ENCODE data around the gene VSTM1.

The VSTM1 gene

DNA sequence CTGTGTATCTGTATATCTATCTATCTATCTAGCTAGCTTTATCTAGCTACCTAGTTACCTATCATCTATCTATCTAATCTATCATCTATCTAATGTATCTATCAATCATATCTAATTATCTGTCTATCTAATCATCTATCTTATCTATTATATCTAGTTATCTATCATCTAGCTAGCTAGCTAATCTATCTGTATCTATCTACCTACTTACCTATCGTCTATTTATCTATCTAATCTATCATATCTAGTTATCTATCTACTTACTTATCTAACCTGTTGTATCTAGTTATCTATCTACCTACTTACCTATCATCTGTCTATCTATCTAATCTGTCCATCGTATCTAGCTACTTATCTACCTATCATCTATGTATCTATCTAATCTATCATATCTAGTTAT, 17.9 kb downstream of the VSTM1 start:
- TF ChIP-seq CEBPB (IDR thresholded peaks at IDR 0.05), result no peak
- no peak for TF ChIP-seq TCF12 (IDR thresholded peaks at IDR 0.05; ENCODE audit: low read depth)
- TF ChIP-seq, protein P1, sequence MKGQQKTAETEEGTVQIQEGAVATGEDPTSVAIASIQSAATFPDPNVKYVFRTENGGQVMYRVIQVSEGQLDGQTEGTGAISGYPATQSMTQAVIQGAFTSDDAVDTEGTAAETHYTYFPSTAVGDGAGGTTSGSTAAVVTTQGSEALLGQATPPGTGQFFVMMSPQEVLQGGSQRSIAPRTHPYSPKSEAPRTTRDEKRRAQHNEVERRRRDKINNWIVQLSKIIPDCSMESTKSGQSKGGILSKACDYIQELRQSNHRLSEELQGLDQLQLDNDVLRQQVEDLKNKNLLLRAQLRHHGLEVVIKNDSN (IDR thresholded peaks at IDR 0.05), result no peak
- no peak for TF ChIP-seq RAD21 (IDR thresholded peaks at IDR 0.05; ENCODE audit: low read depth)
- TF ChIP-seq CREB1 (IDR thresholded peaks at IDR 0.05; ENCODE audit: low read depth), result no peak
- no peak for TF ChIP-seq EP300 (IDR thresholded peaks at IDR 0.05; ENCODE audit: borderline replicate concordance)
- no peak for TF ChIP-seq TEAD4 (IDR thresholded peaks at IDR 0.05)
- no peak for TF ChIP-seq TAF1 (IDR thresholded peaks at IDR 0.05; ENCODE audit: low read depth)
- TF ChIP-seq FOXM1 (IDR thresholded peaks at IDR 0.05; ENCODE audit: borderline replicate concordance, low read depth), result no peak
- TF ChIP-seq, protein P2, sequence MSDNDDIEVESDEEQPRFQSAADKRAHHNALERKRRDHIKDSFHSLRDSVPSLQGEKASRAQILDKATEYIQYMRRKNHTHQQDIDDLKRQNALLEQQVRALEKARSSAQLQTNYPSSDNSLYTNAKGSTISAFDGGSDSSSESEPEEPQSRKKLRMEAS (IDR thresholded peaks at IDR 0.05), result no peak
- no peak for TF ChIP-seq EGR1 (IDR thresholded peaks at IDR 0.05)
- TF ChIP-seq NFIC (IDR thresholded peaks at IDR 0.05), result no peak
- TF ChIP-seq ZBTB7A (IDR thresholded peaks at IDR 0.05; ENCODE audit: low read depth), result no peak
- TF ChIP-seq, protein P3, sequence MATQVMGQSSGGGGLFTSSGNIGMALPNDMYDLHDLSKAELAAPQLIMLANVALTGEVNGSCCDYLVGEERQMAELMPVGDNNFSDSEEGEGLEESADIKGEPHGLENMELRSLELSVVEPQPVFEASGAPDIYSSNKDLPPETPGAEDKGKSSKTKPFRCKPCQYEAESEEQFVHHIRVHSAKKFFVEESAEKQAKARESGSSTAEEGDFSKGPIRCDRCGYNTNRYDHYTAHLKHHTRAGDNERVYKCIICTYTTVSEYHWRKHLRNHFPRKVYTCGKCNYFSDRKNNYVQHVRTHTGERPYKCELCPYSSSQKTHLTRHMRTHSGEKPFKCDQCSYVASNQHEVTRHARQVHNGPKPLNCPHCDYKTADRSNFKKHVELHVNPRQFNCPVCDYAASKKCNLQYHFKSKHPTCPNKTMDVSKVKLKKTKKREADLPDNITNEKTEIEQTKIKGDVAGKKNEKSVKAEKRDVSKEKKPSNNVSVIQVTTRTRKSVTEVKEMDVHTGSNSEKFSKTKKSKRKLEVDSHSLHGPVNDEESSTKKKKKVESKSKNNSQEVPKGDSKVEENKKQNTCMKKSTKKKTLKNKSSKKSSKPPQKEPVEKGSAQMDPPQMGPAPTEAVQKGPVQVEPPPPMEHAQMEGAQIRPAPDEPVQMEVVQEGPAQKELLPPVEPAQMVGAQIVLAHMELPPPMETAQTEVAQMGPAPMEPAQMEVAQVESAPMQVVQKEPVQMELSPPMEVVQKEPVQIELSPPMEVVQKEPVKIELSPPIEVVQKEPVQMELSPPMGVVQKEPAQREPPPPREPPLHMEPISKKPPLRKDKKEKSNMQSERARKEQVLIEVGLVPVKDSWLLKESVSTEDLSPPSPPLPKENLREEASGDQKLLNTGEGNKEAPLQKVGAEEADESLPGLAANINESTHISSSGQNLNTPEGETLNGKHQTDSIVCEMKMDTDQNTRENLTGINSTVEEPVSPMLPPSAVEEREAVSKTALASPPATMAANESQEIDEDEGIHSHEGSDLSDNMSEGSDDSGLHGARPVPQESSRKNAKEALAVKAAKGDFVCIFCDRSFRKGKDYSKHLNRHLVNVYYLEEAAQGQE (IDR thresholded peaks at IDR 0.05; ENCODE audit: low read depth), result no peak
- no peak for TF ChIP-seq YY1 (IDR thresholded peaks at IDR 0.05; ENCODE audit: low read depth)

DNA sequence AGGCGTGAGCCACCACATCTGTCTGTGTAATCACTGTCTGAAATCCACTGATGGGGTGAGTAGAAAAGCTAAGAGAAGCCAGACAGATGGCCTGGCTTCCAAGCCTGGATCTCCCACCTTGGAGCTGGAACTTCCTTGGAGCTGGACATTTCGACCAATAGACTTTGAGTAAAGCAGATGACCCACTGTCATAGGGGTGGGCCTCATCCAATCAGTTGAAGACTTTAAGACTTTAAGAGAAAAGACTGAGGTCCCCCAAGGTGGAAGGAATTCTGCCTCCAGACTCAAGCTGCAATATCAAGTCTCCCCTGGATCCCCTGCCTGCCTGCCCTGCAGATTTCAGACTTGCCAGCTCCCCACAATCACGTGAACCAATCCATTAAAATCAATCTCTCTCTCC, 20.7 kb downstream of the VSTM1 start:
- no peak for TF ChIP-seq EP300 (IDR thresholded peaks at IDR 0.05; ENCODE audit: borderline replicate concordance)
- TF ChIP-seq, protein P2 (IDR thresholded peaks at IDR 0.05), result no peak
- TF ChIP-seq NFIC (IDR thresholded peaks at IDR 0.05), result no peak
- TF ChIP-seq, protein P1 (IDR thresholded peaks at IDR 0.05), result no peak
- TF ChIP-seq TAF1 (IDR thresholded peaks at IDR 0.05; ENCODE audit: low read depth), result no peak
- TF ChIP-seq EGR1 (IDR thresholded peaks at IDR 0.05), result no peak
- TF ChIP-seq TEAD4 (IDR thresholded peaks at IDR 0.05), result no peak
- TF ChIP-seq ZBTB7A (IDR thresholded peaks at IDR 0.05; ENCODE audit: low read depth), result no peak
- no peak for TF ChIP-seq YY1 (IDR thresholded peaks at IDR 0.05; ENCODE audit: low read depth)
- no peak for TF ChIP-seq FOXM1 (IDR thresholded peaks at IDR 0.05; ENCODE audit: borderline replicate concordance, low read depth)
- TF ChIP-seq CREB1 (IDR thresholded peaks at IDR 0.05; ENCODE audit: low read depth), result no peak
- TF ChIP-seq, protein P3 (IDR thresholded peaks at IDR 0.05; ENCODE audit: low read depth), result no peak
- no peak for TF ChIP-seq TCF12 (IDR thresholded peaks at IDR 0.05; ENCODE audit: low read depth)
- TF ChIP-seq RAD21 (IDR thresholded peaks at IDR 0.05; ENCODE audit: low read depth), result no peak
- no peak for TF ChIP-seq CEBPB (IDR thresholded peaks at IDR 0.05)

DNA sequence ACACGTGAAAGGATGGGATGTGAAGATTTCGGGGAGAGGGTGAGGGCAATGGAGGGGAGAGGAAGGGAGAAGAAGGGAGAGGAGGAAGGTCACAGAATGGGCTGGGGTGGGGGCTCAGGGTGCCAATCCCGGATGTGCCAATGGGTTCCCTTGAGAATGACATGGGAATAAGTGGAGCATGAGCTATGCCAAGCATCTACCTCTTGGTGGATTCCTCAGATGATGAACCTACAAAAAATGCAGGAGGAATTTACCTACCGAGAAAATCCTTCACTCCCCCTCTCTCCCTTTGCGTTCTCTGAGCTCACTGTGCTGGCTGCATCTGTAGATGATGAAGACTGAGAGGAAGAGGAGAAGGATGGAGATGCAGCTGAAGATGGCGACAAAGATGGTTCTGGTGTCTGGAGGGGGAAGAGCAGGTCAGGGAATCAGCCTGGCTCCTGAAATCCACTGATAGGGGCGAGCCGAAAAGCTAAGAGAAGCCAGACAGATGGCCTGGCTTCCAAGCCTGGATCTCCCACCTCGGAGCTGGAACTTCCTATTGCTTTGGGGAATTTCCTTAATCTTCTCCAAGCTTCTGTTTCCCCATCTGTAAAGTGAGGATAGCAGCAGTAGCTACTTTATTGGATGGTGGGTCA, 21.6 kb downstream of the VSTM1 start:
- TF ChIP-seq EGR1 (IDR thresholded peaks at IDR 0.05) (no peak), FOXM1 (IDR thresholded peaks at IDR 0.05; ENCODE audit: borderline replicate concordance, low read depth) (no peak), TCF12 (IDR thresholded peaks at IDR 0.05; ENCODE audit: low read depth) (no peak), TAF1 (IDR thresholded peaks at IDR 0.05; ENCODE audit: low read depth) (no peak), NFIC (IDR thresholded peaks at IDR 0.05) (no peak), CREB1 (IDR thresholded peaks at IDR 0.05; ENCODE audit: low read depth) (no peak), EP300 (IDR thresholded peaks at IDR 0.05; ENCODE audit: borderline replicate concordance) (no peak), TEAD4 (IDR thresholded peaks at IDR 0.05) (no peak), ZBTB7A (IDR thresholded peaks at IDR 0.05; ENCODE audit: low read depth) (no peak), RAD21 (IDR thresholded peaks at IDR 0.05; ENCODE audit: low read depth) (no peak), CEBPB (IDR thresholded peaks at IDR 0.05) (no peak), YY1 (IDR thresholded peaks at IDR 0.05; ENCODE audit: low read depth) (no peak)
- TF ChIP-seq, protein P1 (IDR thresholded peaks at IDR 0.05), result no peak
- TF ChIP-seq, protein P2 (IDR thresholded peaks at IDR 0.05), result no peak
- TF ChIP-seq, protein P3 (IDR thresholded peaks at IDR 0.05; ENCODE audit: low read depth), result no peak

All from Ishikawa (cell line).